Panc1 (cell line): Measurements from ENCODE around the gene DPYSL3. TPM values are rescaled to one million over a fixed set of nuclear protein-coding genes. Genes with fewer than 3 reads are reported as not detected.

Experiments
- ATAC-seq: fragments of 200-7000 bp; cut with Tn5 transposase; 2 replicates; pipeline ENCODE4 v1.9.1; 2020; ENCODE audit warnings: mild to moderate bottlenecking, moderate library complexity
- BruUV-seq: library from RNA; stranded (reverse); fragments of 400-500 nt; replicated peaks from 2 replicates; lab custom pipeline; 2021; lab: Mats Ljungman, UMichigan
- CTCF ChIA-PET: fragments of 300-600 bp; sonication (Branson Sonifier 250); formaldehyde crosslinking; loops from one replicate; lab custom pipeline; 2022; ENCODE audit warnings: antibody characterized with exemption; lab: Charles Lee
- POLR2A ChIA-PET: fragments of 300-600 bp; sonication (Branson Sonifier 250); formaldehyde crosslinking; loops from one replicate; lab custom pipeline; 2022; ENCODE audit warnings: antibody characterized with exemption; lab: Charles Lee
- DNase-seq: peaks from one replicate; pipeline ENCODE4 v3.0.0-alpha.2; 2010; ENCODE audit warnings: low read depth, low spot score
- H3K27ac ChIP-seq: 2 replicates; pipeline ENCODE4 v1.5.1; 2011; ENCODE audit warnings: mild to moderate bottlenecking, low read length, inconsistent platforms
- H3K27me3 ChIP-seq: fragments of 200-500 bp; sonication (Bioruptor generic); 2 replicates; pipeline ENCODE4 v1.6.0; 2014; ENCODE audit warnings: low read length, inconsistent platforms; ENCODE audit not compliant: control insufficient read depth, insufficient read depth
- H3K36me3 ChIP-seq: fragments of 200-500 bp; sonication (Bioruptor generic); 2 replicates; pipeline ENCODE4 v1.5.1; 2014; ENCODE audit warnings: inconsistent platforms, mild to moderate bottlenecking, low read length, moderate library complexity; ENCODE audit not compliant: control insufficient read depth, insufficient read depth
- H3K4me1 ChIP-seq: 2 replicates; pipeline ENCODE4 v1.5.1; 2011; ENCODE audit warnings: inconsistent platforms, mild to moderate bottlenecking, low read length, moderate library complexity; ENCODE audit not compliant: control insufficient read depth, insufficient read depth
- H3K4me3 ChIP-seq, 2 experiments: 2 replicates each; pipeline ENCODE4 v1.5.1; 2011 to 2012; ENCODE audit warnings: low read depth in 2 of 2, low read length in 2 of 2, mild to moderate bottlenecking in 2 of 2, inconsistent platforms in 1 of 2, moderate library complexity in 1 of 2
- H3K9me3 ChIP-seq: fragments of 200-500 bp; sonication (Bioruptor generic); 2 replicates; pipeline ENCODE4 v1.5.1; 2014; ENCODE audit warnings: low read depth, mild to moderate bottlenecking, inconsistent platforms, low read length, moderate library complexity; ENCODE audit not compliant: control insufficient read depth, insufficient read depth
- CTCF ChIP-seq: fragments of 450-650 bp; IDR thresholded peaks from 2 replicates; pipeline ENCODE4 v1.5.1; 2017; ENCODE audit warnings: mild to moderate bottlenecking
- POLR2AphosphoS5 ChIP-seq: IDR thresholded peaks from 2 replicates; pipeline ENCODE4 v1.6.1; 2012; ENCODE audit warnings: mild to moderate bottlenecking, low read depth, low read length, moderate library complexity
- REST ChIP-seq, 2 experiments: IDR thresholded peaks; 2 replicates each; pipeline ENCODE4 v1.6.1; 2011 to 2012; ENCODE audit warnings: low read depth in 2 of 2, control low read depth in 1 of 2, low read length in 1 of 2, mild to moderate bottlenecking in 1 of 2, moderate library complexity in 1 of 2; ENCODE audit not compliant: insufficient read depth in 1 of 2
- SIN3A ChIP-seq: IDR thresholded peaks from 2 replicates; pipeline ENCODE4 v1.6.1; 2012; ENCODE audit warnings: low read depth, mild to moderate bottlenecking, low read length, moderate library complexity, borderline replicate concordance; ENCODE audit not compliant: insufficient read depth
- TCF7L2 ChIP-seq: IDR thresholded peaks from 2 replicates; pipeline ENCODE4 v1.6.1; 2011; ENCODE audit warnings: mild to moderate bottlenecking, low read depth, low read length, inconsistent platforms
- in situ Hi-C: cut with HindIII; loops from 2 replicates; pipeline ENCODE4 v1.10.0; 2016; ENCODE audit warnings: low sequenced_read_pairs, low pct_unique_long_range_greater_than_20kb
- intact Hi-C: fragments of 100-400 bp; cut with micrococcal nuclease; formaldehyde crosslinking; loops from one replicate; pipeline ENCODE4 v1.10.0; 2022; ENCODE audit not compliant: unreplicated experiment
- total RNA-seq: library from RNA; stranded (reverse); gene quantifications from one replicate; pipeline ENCODE4 v1.2.1, GENCODE V29; 2021; ENCODE audit not compliant: unreplicated experiment

The DPYSL3 gene
- total RNA-seq, 1 experiment from 2014 or later: 1.1 TPM

GRCh38 chr5:147460380-147460779 is 49.5 kb downstream of the DPYSL3 start:
- ChIA-PET CTCF (no interaction called here), POLR2A (no interaction called here)
- H3K4me1 ChIP-seq: no peaks in the 10 kb centered on the region
- H3K4me3 ChIP-seq: no peak overlapping the region
- no peaks in the 10 kb centered on the region for H3K36me3 ChIP-seq
- no peak for ATAC-seq
- no peak for DNase-seq
- TF ChIP-seq POLR2AphosphoS5 (no peak), CTCF (no peak), REST (IDR thresholded peaks at IDR 0.05; ENCODE audit: insufficient read depth in 1 of 2, low read depth in 2 of 2, low read length in 1 of 2) (no peak), TCF7L2 (no peak), SIN3A (no peak)
- H3K27ac ChIP-seq: no peak overlapping the region
- no peaks in the 10 kb centered on the region for H3K9me3 ChIP-seq
- intact Hi-C loops (no loop called here), in situ Hi-C loops (no loop called here)
- BruUV-seq: no TSS peak
- H3K27me3 ChIP-seq: peaks cover under 1% of the 10 kb centered on the region

GRCh38 chr5:147458581-147458980 is 51.3 kb downstream of the DPYSL3 start:
- no peak overlapping the region for H3K27ac ChIP-seq
- peaks cover 12% of the 10 kb centered on the region for H3K27me3 ChIP-seq
- ChIA-PET CTCF (no interaction called here), POLR2A (no interaction called here)
- intact Hi-C loops (no loop called here), in situ Hi-C loops (no loop called here)
- no peak for TF ChIP-seq SIN3A
- no peak for TF ChIP-seq CTCF
- TF ChIP-seq TCF7L2: no peak
- no peak for TF ChIP-seq POLR2AphosphoS5
- no peak for TF ChIP-seq REST (IDR thresholded peaks at IDR 0.05; ENCODE audit: insufficient read depth in 1 of 2, low read depth in 2 of 2, low read length in 1 of 2)
- DNase-seq (no peak), ATAC-seq (no peak)
- H3K4me3 ChIP-seq: no peak overlapping the region
- H3K4me1 ChIP-seq: 0 out of 2 replicates have a peak, but pooled peaks cover 3% of the 10 kb centered on the region
- H3K9me3 ChIP-seq: no peaks in the 10 kb centered on the region
- BruUV-seq: no TSS peak
- no peaks in the 10 kb centered on the region for H3K36me3 ChIP-seq
